Liver (tissue), 3 donors: ENCODE results near the gene KPRP.

Source experiments
- ATF3 ChIP-seq: IDR thresholded peaks from 2 replicates; pipeline ENCODE4 v1.6.1; 2016; ENCODE audit warnings: antibody characterized with exemption
- FOXA1 ChIP-seq: IDR thresholded peaks from 2 replicates; pipeline ENCODE4 v1.6.1; 2016; ENCODE audit warnings: antibody characterized with exemption
- GABPA ChIP-seq, 2 donors: IDR thresholded peaks in 1 of 2; conservative IDR thresholded peaks in 1 of 2; 2 replicates each; pipeline ENCODE4 v1.6.1; 2016; ENCODE audit warnings: antibody characterized with exemption in 2 of 2, mild to moderate bottlenecking in 1 of 2, moderate library complexity in 1 of 2
- HNF4A ChIP-seq, 2 donors: conservative IDR thresholded peaks; 2 replicates each; pipeline ENCODE4 v1.6.1; 2016; ENCODE audit warnings: antibody characterized with exemption in 2 of 2, mild to moderate bottlenecking in 2 of 2
- JUND ChIP-seq, 2 donors: IDR thresholded peaks; 2 replicates each; pipeline ENCODE4 v1.6.1; 2016; ENCODE audit warnings: antibody characterized with exemption in 2 of 2
- MAX ChIP-seq: IDR thresholded peaks from 2 replicates; pipeline ENCODE4 v1.6.1; 2016; ENCODE audit warnings: antibody characterized with exemption
- RXRA ChIP-seq, 2 donors: IDR thresholded peaks; 2 replicates each; pipeline ENCODE4 v1.6.1; 2017 to 2018; ENCODE audit warnings: antibody characterized with exemption in 2 of 2, mild to moderate bottlenecking in 1 of 2
- SP1 ChIP-seq: IDR thresholded peaks from 2 replicates; pipeline ENCODE4 v1.6.1; 2018; ENCODE audit warnings: antibody characterized with exemption, mild to moderate bottlenecking
- TAF1 ChIP-seq: conservative IDR thresholded peaks from 2 replicates; pipeline ENCODE4 v1.6.1; 2016; ENCODE audit warnings: antibody characterized with exemption, mild to moderate bottlenecking
- YY1 ChIP-seq: IDR thresholded peaks from 2 replicates; pipeline ENCODE4 v1.6.1; 2016; ENCODE audit warnings: antibody characterized with exemption, mild to moderate bottlenecking
- ZBTB33 ChIP-seq: IDR thresholded peaks from 2 replicates; pipeline ENCODE4 v1.6.1; 2016; ENCODE audit warnings: antibody characterized with exemption
- TF ChIP-seq, protein P1 (sequence below): fragments of 150-350 bp; IDR thresholded peaks from 2 replicates; pipeline ENCODE4 v1.5.1; 2017; ENCODE audit warnings: improper control_type of control experiment, low read depth, low read length; ENCODE audit not compliant: missing input control
- TF ChIP-seq, protein P2 (sequence below): IDR thresholded peaks from 2 replicates; pipeline ENCODE4 v1.6.1; 2016; ENCODE audit warnings: antibody characterized with exemption, mild to moderate bottlenecking
- donor health status: healthy.
- donor health status: healthy.

DNA sequence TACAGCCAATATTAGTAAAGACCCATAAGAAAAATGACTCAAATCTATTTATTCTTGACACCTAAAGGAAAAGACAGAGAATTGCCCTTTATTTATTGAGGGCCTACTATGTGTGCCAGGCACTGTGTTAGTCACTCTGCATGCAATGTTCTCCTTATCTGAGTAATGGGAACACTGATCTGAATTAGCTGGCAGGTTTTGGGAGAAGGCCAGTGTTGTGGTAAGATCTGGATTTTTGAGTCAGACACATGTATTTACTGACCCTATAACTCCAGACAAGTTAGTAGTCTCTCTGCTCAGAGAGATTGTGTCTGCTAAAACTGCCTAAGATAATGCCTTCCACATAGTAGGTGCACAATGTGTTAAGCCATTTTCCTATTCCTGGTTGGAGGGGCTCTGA lies 32.6 kb upstream of the KPRP start:
- no peak for TF ChIP-seq YY1
- no peak for TF ChIP-seq RXRA (IDR thresholded peaks at IDR 0.05)
- no peak for TF ChIP-seq MAX
- TF ChIP-seq, protein P1, sequence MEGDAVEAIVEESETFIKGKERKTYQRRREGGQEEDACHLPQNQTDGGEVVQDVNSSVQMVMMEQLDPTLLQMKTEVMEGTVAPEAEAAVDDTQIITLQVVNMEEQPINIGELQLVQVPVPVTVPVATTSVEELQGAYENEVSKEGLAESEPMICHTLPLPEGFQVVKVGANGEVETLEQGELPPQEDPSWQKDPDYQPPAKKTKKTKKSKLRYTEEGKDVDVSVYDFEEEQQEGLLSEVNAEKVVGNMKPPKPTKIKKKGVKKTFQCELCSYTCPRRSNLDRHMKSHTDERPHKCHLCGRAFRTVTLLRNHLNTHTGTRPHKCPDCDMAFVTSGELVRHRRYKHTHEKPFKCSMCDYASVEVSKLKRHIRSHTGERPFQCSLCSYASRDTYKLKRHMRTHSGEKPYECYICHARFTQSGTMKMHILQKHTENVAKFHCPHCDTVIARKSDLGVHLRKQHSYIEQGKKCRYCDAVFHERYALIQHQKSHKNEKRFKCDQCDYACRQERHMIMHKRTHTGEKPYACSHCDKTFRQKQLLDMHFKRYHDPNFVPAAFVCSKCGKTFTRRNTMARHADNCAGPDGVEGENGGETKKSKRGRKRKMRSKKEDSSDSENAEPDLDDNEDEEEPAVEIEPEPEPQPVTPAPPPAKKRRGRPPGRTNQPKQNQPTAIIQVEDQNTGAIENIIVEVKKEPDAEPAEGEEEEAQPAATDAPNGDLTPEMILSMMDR: no peak
- TF ChIP-seq ATF3: no peak
- TF ChIP-seq TAF1: no peak
- no peak for TF ChIP-seq GABPA (IDR thresholded peaks at IDR 0.05 in 1 of 2, conservative IDR thresholded peaks at IDR 0.05 in 1 of 2)
- no peak for TF ChIP-seq ZBTB33
- TF ChIP-seq, protein P2, sequence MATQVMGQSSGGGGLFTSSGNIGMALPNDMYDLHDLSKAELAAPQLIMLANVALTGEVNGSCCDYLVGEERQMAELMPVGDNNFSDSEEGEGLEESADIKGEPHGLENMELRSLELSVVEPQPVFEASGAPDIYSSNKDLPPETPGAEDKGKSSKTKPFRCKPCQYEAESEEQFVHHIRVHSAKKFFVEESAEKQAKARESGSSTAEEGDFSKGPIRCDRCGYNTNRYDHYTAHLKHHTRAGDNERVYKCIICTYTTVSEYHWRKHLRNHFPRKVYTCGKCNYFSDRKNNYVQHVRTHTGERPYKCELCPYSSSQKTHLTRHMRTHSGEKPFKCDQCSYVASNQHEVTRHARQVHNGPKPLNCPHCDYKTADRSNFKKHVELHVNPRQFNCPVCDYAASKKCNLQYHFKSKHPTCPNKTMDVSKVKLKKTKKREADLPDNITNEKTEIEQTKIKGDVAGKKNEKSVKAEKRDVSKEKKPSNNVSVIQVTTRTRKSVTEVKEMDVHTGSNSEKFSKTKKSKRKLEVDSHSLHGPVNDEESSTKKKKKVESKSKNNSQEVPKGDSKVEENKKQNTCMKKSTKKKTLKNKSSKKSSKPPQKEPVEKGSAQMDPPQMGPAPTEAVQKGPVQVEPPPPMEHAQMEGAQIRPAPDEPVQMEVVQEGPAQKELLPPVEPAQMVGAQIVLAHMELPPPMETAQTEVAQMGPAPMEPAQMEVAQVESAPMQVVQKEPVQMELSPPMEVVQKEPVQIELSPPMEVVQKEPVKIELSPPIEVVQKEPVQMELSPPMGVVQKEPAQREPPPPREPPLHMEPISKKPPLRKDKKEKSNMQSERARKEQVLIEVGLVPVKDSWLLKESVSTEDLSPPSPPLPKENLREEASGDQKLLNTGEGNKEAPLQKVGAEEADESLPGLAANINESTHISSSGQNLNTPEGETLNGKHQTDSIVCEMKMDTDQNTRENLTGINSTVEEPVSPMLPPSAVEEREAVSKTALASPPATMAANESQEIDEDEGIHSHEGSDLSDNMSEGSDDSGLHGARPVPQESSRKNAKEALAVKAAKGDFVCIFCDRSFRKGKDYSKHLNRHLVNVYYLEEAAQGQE: no peak
- no peak for TF ChIP-seq SP1
- no peak for TF ChIP-seq FOXA1
- TF ChIP-seq HNF4A (conservative IDR thresholded peaks at IDR 0.05): no peak
- no peak for TF ChIP-seq JUND (IDR thresholded peaks at IDR 0.05)
